ENCODE measurements around the gene TM9SF2. TPM values are rescaled to one million over a fixed set of nuclear protein-coding genes. Genes with fewer than 3 reads are reported as not detected.

The TM9SF2 gene
- total and polyA plus RNA-seq, 2 experiments from 2014 or later, result 60.5 to 130 TPM

DNA sequence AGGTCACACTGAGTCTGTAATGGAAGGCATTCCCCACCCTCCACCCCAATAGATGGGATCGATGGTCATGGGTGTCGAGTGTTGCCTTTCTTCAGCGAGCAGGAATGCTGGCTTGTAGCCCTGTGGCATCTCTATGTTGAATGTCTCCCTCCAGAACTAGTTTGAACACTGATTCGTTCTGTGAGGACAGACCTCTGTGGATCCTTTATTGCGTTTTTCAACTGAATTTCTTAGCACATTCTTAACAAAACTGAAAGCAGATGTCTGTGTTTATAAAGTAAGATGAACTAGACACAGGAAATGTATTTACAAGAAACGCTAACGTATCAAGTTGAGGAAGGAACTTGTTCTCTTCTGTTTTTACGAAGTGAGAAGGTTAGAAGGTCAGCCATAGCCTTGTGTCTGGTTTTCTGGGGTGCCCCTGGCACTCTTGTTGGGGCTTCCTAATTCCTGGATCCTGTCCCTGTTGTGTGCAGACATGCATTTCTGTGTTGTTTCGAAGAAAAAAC, 36.8 kb upstream of the TM9SF2 start:
- no peaks in the 10 kb centered on the region for H3K9me3 ChIP-seq (ENCODE audit: low read depth)
- TF ChIP-seq, protein P1, sequence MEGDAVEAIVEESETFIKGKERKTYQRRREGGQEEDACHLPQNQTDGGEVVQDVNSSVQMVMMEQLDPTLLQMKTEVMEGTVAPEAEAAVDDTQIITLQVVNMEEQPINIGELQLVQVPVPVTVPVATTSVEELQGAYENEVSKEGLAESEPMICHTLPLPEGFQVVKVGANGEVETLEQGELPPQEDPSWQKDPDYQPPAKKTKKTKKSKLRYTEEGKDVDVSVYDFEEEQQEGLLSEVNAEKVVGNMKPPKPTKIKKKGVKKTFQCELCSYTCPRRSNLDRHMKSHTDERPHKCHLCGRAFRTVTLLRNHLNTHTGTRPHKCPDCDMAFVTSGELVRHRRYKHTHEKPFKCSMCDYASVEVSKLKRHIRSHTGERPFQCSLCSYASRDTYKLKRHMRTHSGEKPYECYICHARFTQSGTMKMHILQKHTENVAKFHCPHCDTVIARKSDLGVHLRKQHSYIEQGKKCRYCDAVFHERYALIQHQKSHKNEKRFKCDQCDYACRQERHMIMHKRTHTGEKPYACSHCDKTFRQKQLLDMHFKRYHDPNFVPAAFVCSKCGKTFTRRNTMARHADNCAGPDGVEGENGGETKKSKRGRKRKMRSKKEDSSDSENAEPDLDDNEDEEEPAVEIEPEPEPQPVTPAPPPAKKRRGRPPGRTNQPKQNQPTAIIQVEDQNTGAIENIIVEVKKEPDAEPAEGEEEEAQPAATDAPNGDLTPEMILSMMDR (IDR thresholded peaks at IDR 0.05; ENCODE audit: low read depth, low read length), result no peak
- no peak for DNase-seq (ENCODE audit: low read depth in 1 of 2, low spot score in 1 of 2)
- H3K4me1 ChIP-seq (ENCODE audit: low read depth), result no peaks in the 10 kb centered on the region
- H3K27me3 ChIP-seq, result no peaks in the 10 kb centered on the region
- H3K27ac ChIP-seq, result no peak overlapping the region
- H3K36me3 ChIP-seq, result no peaks in the 10 kb centered on the region
- no peak overlapping the region for H3K4me3 ChIP-seq

DNA sequence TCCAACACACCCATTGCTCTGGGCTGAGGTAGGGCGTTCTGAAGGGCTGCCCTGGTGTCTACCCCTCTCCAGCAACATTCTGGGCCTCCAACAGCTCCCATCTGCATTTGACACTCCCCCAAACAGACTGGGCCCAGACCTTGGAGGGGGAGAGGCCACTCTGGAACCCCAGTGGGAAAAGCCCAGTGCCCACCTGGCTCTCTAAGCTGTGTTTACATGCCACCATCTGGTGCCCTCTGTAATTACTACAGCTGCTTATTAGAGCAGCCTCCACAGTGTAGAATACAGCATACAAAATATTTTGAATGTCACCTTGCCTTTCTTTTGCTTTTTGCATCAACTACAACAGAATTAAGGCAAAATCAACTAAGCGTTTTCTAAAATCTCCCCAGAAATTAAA, 35.8 kb upstream of the TM9SF2 start:
- Histone ChIP-seq H3K36me3 (no peaks in the 10 kb centered on the region), H3K4me1 (ENCODE audit: low read depth) (no peaks in the 10 kb centered on the region), H3K4me3 (no peak overlapping the region), H3K27me3 (no peaks in the 10 kb centered on the region), H3K27ac (no peak overlapping the region), H3K9me3 (ENCODE audit: low read depth) (no peaks in the 10 kb centered on the region)
- TF ChIP-seq, protein P1 (IDR thresholded peaks at IDR 0.05; ENCODE audit: low read depth, low read length), result no peak
- no peak for DNase-seq (ENCODE audit: low read depth in 1 of 2, low spot score in 1 of 2)

DNA sequence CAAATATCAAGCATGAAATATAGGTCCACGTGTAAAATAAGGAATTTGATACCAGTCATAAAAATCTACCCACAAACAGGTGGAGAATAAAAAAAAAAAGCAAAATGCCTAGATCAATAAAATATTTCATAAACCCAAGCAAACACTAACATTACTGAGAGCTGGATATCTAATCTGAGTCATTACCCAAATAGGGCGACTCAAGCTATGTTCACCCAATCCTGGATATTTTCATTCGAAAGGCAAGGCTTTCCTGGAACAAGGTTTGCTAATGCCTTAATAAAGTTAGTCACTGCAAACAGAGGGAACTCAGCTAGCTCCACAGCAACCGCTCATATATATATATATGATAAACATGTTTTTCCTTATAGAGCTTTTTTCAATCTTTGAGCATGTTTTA, 33.5 kb upstream of the TM9SF2 start:
- H3K9me3 ChIP-seq (ENCODE audit: low read depth), result no peaks in the 10 kb centered on the region
- no peaks in the 10 kb centered on the region for H3K27me3 ChIP-seq
- H3K27ac ChIP-seq, result no peak overlapping the region
- no peaks in the 10 kb centered on the region for H3K36me3 ChIP-seq
- peak in 1 of 2 donors; percentile 62 for DNase-seq (ENCODE audit: low read depth in 1 of 2, low spot score in 1 of 2)
- H3K4me1 ChIP-seq (ENCODE audit: low read depth), result no peaks in the 10 kb centered on the region
- H3K4me3 ChIP-seq, result no peak overlapping the region
- TF ChIP-seq, protein P1 (IDR thresholded peaks at IDR 0.05; ENCODE audit: low read depth, low read length), result no peak

DNA sequence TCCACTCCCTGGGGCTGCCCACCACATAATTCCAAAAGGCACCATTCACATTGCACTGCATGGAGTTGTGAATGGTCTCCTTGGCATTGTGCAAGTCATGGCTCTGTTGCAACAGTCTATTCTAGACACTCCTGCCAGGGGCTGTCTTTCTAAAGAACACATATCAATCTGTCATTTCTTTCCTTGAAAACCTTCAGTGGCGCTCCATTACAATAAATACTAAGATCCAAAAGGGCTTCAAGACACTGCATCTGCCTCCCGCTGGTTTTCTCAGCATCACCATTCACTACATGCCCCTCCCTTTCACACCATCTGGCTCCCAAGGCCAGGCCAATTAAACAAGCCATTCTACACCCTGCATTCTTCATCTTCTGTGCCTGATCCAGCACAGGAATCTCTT, 32.2 kb upstream of the TM9SF2 start:
- Histone ChIP-seq H3K27me3 (no peaks in the 10 kb centered on the region), H3K4me3 (no peak overlapping the region), H3K9me3 (ENCODE audit: low read depth) (no peaks in the 10 kb centered on the region), H3K36me3 (no peaks in the 10 kb centered on the region), H3K4me1 (ENCODE audit: low read depth) (no peaks in the 10 kb centered on the region), H3K27ac (no peak overlapping the region)
- peak in 1 of 2 donors; percentile 14 for DNase-seq (ENCODE audit: low read depth in 1 of 2, low spot score in 1 of 2)
- TF ChIP-seq, protein P1 (IDR thresholded peaks at IDR 0.05; ENCODE audit: low read depth, low read length), result no peak

DNA sequence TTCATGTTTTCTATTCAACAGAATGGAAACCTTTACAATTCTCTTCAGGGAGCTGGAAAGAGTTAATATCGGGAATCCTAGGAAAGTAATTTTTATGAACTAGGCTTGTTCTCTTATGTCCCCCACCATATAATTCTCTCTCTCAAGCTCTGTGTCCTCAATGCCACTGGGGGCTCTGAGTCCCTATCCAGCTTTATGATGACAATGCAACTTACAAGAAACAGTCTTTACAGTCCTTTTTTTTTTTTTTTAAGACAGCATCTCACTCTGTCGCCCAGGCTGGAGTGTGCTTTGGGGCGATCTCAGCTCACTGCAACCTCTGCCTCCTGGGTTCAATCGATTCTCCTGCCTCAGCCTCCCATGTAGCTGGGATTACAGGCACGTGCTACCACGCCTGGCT, 31.2 kb upstream of the TM9SF2 start:
- no peak for DNase-seq (ENCODE audit: low read depth in 1 of 2, low spot score in 1 of 2)
- Histone ChIP-seq H3K4me1 (ENCODE audit: low read depth) (no peaks in the 10 kb centered on the region), H3K4me3 (no peak overlapping the region), H3K9me3 (ENCODE audit: low read depth) (no peaks in the 10 kb centered on the region), H3K27me3 (no peaks in the 10 kb centered on the region), H3K27ac (no peak overlapping the region), H3K36me3 (no peaks in the 10 kb centered on the region)
- TF ChIP-seq, protein P1 (IDR thresholded peaks at IDR 0.05; ENCODE audit: low read depth, low read length), result no peak
